ENCODE measurements around the gene BBX. TPM values are rescaled to one million over a fixed set of nuclear protein-coding genes. Genes with fewer than 3 reads are reported as not detected.
A peak's percentile ranks its signal among the peaks of the same experiment; 100 is the strongest.

BBX gene
- total and polyA plus RNA-seq, 7 experiments from 2014 or later, result 44.3 to 120 (median 93.4) TPM

DNA sequence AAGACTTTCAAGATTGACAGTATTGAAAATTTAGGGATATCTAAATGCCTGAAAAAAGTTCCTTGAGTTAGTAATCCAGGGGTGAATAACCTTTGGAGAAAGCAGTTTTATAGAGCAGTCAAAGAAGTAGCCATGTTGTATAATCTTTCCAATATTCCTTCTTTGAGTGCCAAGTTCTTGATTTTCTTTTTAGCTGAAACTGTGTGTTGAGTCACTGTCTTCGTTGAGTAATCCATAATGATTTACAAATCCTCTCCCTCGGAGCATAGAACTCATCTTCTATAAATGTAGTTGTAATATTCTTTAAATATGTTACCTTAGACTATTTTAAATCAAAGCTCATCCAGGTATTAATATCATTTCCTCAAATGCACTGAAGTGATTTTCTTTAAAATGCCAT, 135.2 kb downstream of the BBX start:
- Histone ChIP-seq H3K27ac (ENCODE audit: low read depth, low read length) (no peak overlapping the region), H3K36me3 (ENCODE audit: control insufficient read depth in 2 of 3, insufficient read depth in 3 of 3, low read length in 3 of 3) (no peaks in the 10 kb centered on the region), H3K9me3 (ENCODE audit: control insufficient read depth in 2 of 3, low read length in 3 of 3) (no peaks in the 10 kb centered on the region), H3K4me3 (ENCODE audit: low read length) (no peak overlapping the region), H3K27me3 (ENCODE audit: control insufficient read depth in 2 of 2, insufficient read depth in 2 of 2, low read length in 2 of 2) (no peaks in the 10 kb centered on the region), H3K4me1 (ENCODE audit: control insufficient read depth in 2 of 2, insufficient read depth in 2 of 2, low read length in 2 of 2) (peaks cover 0 to 13% of the 10 kb centered on the region in 2 donors)
- intact Hi-C loops (cut with micrococcal nuclease), result loop anchor here in 1 of 2 donors (5.0 kb wide), 1 partner anchor 189 kb away; no protein-coding TSS in a partner anchor
- CTCF ChIA-PET, result interaction anchor here (0.6 to 4.1 kb wide), 3 partner anchors 79 to 1714 kb away, joined by 3 to 29 read pairs (median 4); no protein-coding TSS in a partner anchor
- peaks cover 0 to 4% (median 0%) of the 10 kb centered on the region in 5 donors for H3K36me3 Mint-ChIP-seq
- DNase-seq, result no peak
- no peak overlapping the region for H3K4me3 Mint-ChIP-seq
- H3K9me3 Mint-ChIP-seq, result no peaks in the 10 kb centered on the region
- POLR2A ChIA-PET, result no interaction called here
- no peaks in the 10 kb centered on the region for H3K27me3 Mint-ChIP-seq
- peaks cover 8 to 44% (median 20%) of the 10 kb centered on the region in 7 donors for H3K4me1 Mint-ChIP-seq
- no peak for ATAC-seq
- peak overlapping the region in 1 of 9 donors; percentile 27 for H3K27ac Mint-ChIP-seq

DNA sequence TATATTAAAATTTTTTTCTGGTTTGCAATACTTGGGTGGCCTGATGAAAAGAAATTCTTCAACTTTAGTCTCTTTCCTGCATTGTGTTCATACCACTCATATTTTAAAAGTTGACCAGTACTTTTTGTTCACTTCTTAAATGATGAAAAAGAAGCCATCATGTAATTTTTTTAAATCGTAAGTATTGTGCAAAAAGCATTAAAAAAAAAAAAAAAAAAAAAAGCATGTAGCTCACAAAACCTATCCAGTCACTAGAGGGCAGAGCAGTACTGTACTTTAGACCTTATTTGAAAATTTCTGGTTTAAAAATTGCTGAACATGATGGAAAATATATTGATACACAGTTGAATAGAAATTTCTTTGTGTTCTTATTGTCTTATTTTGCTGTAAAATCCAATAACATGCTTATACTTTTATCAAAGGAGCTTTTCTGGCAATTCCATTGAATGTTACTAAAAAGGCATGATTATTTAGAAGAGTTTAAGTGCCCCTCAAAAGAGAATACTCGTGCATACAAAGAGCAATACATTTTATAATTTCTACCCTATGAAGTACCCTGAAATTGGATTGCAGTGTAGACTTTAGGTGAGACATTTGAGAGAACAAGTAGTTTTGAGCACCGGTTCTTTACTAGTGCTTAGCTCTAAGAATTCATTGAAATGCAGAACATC, 137.7 kb downstream of the BBX start:
- H3K9me3 Mint-ChIP-seq, result no peaks in the 10 kb centered on the region
- DNase-seq (peak in 6 of 9 donors; percentile 11 to 43 (median 34)), ATAC-seq (peak; percentile 67)
- no peak overlapping the region for H3K4me3 Mint-ChIP-seq
- no peaks in the 10 kb centered on the region for H3K27me3 Mint-ChIP-seq
- peaks cover 15 to 45% (median 31%) of the 10 kb centered on the region in 7 donors for H3K4me1 Mint-ChIP-seq
- ChIA-PET POLR2A (interaction anchor here (0.5 to 0.8 kb wide), 2 partner anchors 137 to 1194 kb away, joined by 3 read pairs; no protein-coding TSS in a partner anchor), CTCF (interaction anchor here (0.6 to 7.6 kb wide), 12 partner anchors 11 to 814 kb away, joined by 3 to 44 read pairs (median 4); no protein-coding TSS in a partner anchor)
- intact Hi-C loops (cut with micrococcal nuclease), result loop anchor here (1.0 to 5.0 kb wide), 6 partner anchors 16 to 818 kb away; no protein-coding TSS in a partner anchor
- peaks cover 0 to 13% of the 10 kb centered on the region in 2 donors for H3K4me1 ChIP-seq (ENCODE audit: control insufficient read depth in 2 of 2, insufficient read depth in 2 of 2, low read length in 2 of 2)
- H3K27ac Mint-ChIP-seq, result no peak overlapping the region
- no peaks in the 10 kb centered on the region for H3K27me3 ChIP-seq (ENCODE audit: control insufficient read depth in 2 of 2, insufficient read depth in 2 of 2, low read length in 2 of 2)
- H3K4me3 ChIP-seq (ENCODE audit: low read length), result no peak overlapping the region
- peaks cover 0 to 10% (median 0%) of the 10 kb centered on the region in 5 donors for H3K36me3 Mint-ChIP-seq
- H3K27ac ChIP-seq (ENCODE audit: low read depth, low read length), result no peak overlapping the region
- H3K36me3 ChIP-seq (ENCODE audit: control insufficient read depth in 2 of 3, insufficient read depth in 3 of 3, low read length in 3 of 3), result no peaks in the 10 kb centered on the region
- H3K9me3 ChIP-seq (ENCODE audit: control insufficient read depth in 2 of 3, low read length in 3 of 3), result no peaks in the 10 kb centered on the region

DNA sequence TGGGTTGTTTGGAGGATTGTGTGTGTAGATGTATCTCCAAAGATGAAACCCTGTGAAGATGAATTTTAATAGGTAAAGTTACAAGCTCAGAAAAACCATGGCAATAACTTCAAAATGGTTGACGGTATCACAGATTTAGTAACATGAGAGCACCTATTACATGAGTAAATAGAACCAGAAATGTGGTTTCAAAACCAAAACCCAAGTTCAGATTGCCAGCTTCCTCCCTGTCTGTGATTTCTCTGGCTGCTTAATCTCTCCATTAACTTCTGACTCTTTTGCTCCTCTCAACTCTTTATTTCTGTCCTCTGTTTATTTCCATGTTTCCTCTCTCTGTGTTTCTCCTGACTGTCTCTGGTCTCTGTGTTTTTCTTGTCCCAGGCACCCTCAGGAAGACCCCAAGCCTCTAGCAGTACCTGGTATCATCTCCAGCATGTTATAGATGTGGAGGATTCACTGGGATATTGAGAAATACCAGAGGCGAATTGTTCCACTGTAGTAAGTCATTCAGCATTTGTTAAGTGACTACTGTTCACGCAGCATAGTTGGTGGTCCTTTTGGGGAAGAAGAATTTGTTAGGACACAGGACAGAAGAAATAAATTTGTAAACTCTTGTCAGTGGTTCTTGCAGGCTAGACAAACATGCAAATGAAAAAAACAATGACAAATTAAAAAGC, 138.8 kb downstream of the BBX start:
- Histone ChIP-seq H3K27ac (ENCODE audit: low read depth, low read length) (no peak overlapping the region), H3K9me3 (ENCODE audit: control insufficient read depth in 2 of 3, low read length in 3 of 3) (no peaks in the 10 kb centered on the region), H3K4me1 (ENCODE audit: control insufficient read depth in 2 of 2, insufficient read depth in 2 of 2, low read length in 2 of 2) (peaks cover 0 to 13% of the 10 kb centered on the region in 2 donors), H3K27me3 (ENCODE audit: control insufficient read depth in 2 of 2, insufficient read depth in 2 of 2, low read length in 2 of 2) (no peaks in the 10 kb centered on the region), H3K4me3 (ENCODE audit: low read length) (no peak overlapping the region), H3K36me3 (ENCODE audit: control insufficient read depth in 2 of 3, insufficient read depth in 3 of 3, low read length in 3 of 3) (no peaks in the 10 kb centered on the region)
- intact Hi-C loops (cut with micrococcal nuclease), result loop anchor here (2.0 to 5.0 kb wide), 3 partner anchors 15 to 424 kb away; no protein-coding TSS in a partner anchor
- ATAC-seq (peak; percentile 31), DNase-seq (no peak)
- ChIA-PET CTCF (interaction anchor here (1.1 to 7.6 kb wide), 7 partner anchors 10 to 80 kb away, joined by 3 to 44 read pairs (median 4); no protein-coding TSS in a partner anchor), POLR2A (no interaction called here)
- Mint-ChIP-seq H3K27me3 (no peaks in the 10 kb centered on the region), H3K4me3 (peak overlapping the region in 3 of 10 donors; percentile 14 to 51 (median 30)), H3K9me3 (no peaks in the 10 kb centered on the region), H3K27ac (peak overlapping the region in 5 of 9 donors; percentile 7 to 78 (median 33)), H3K4me1 (peaks cover 15 to 54% (median 38%) of the 10 kb centered on the region in 7 donors), H3K36me3 (peaks cover 0 to 18% (median 0%) of the 10 kb centered on the region in 5 donors)

DNA sequence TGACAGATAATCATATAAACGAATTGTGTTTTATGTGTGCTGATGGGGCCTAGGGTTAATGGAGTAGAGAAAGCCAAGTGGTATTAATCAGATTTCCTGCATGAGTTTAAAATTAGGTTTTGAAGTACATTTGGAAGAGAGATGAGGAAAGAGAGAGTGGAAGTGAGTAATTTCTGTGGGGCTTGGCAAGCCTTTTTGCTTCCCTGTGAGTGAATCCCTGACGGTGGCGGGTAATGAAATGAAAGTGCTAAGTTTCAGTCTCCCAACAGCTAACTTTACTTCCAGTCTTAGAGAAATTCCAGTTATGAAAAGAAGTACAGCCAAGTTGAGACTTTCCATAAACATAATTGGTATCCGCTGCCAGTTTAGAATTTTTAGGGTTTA, 139.4 kb downstream of the BBX start:
- Histone ChIP-seq H3K27me3 (ENCODE audit: control insufficient read depth in 2 of 2, insufficient read depth in 2 of 2, low read length in 2 of 2) (no peaks in the 10 kb centered on the region), H3K27ac (ENCODE audit: low read depth, low read length) (no peak overlapping the region), H3K4me3 (ENCODE audit: low read length) (no peak overlapping the region), H3K36me3 (ENCODE audit: control insufficient read depth in 2 of 3, insufficient read depth in 3 of 3, low read length in 3 of 3) (no peaks in the 10 kb centered on the region), H3K4me1 (ENCODE audit: control insufficient read depth in 2 of 2, insufficient read depth in 2 of 2, low read length in 2 of 2) (peaks cover 0 to 13% of the 10 kb centered on the region in 2 donors), H3K9me3 (ENCODE audit: control insufficient read depth in 2 of 3, low read length in 3 of 3) (no peaks in the 10 kb centered on the region)
- Mint-ChIP-seq H3K27ac (peak overlapping the region in 1 of 9 donors; percentile 68), H3K4me1 (peaks cover 15 to 57% (median 38%) of the 10 kb centered on the region in 7 donors), H3K9me3 (no peaks in the 10 kb centered on the region), H3K36me3 (peaks cover 0 to 18% (median 0%) of the 10 kb centered on the region in 5 donors), H3K27me3 (no peaks in the 10 kb centered on the region), H3K4me3 (no peak overlapping the region)
- no peak for DNase-seq
- ChIA-PET POLR2A (no interaction called here), CTCF (interaction anchor here (1.1 to 7.6 kb wide), 5 partner anchors 14 to 87 kb away, joined by 3 to 44 read pairs (median 4); no protein-coding TSS in a partner anchor)
- intact Hi-C loops (cut with micrococcal nuclease), result loop anchor here (5.0 kb wide), 2 partner anchors 265 to 425 kb away; no protein-coding TSS in a partner anchor
- ATAC-seq, result no peak

DNA sequence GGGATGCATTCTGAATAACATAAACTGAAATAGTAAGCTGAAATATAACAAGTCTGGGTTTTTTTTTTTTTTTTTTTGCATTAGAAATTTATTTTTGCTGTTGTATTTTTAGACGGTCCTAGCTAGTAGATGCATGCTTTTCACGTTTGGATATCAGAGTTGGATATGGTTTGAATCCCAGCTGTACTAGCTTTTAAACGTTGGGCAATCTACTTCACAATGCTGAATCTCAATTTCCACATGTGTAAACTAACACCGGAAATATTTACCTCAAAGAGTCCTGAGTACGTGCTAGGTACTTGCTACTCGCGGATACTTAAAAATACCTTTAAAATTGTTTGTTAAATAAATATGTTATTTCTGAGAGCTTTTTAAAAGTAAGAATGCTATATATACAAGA, 139.8 kb downstream of the BBX start:
- no peak overlapping the region for H3K4me3 ChIP-seq (ENCODE audit: low read length)
- POLR2A ChIA-PET, result no interaction called here
- ATAC-seq (no peak), DNase-seq (no peak)
- no peaks in the 10 kb centered on the region for H3K27me3 ChIP-seq (ENCODE audit: control insufficient read depth in 2 of 2, insufficient read depth in 2 of 2, low read length in 2 of 2)
- H3K27ac Mint-ChIP-seq, result no peak overlapping the region
- no peaks in the 10 kb centered on the region for H3K27me3 Mint-ChIP-seq
- H3K4me1 Mint-ChIP-seq, result peaks cover 15 to 54% (median 38%) of the 10 kb centered on the region in 7 donors
- H3K9me3 ChIP-seq (ENCODE audit: control insufficient read depth in 2 of 3, low read length in 3 of 3), result no peaks in the 10 kb centered on the region
- no peaks in the 10 kb centered on the region for H3K36me3 ChIP-seq (ENCODE audit: control insufficient read depth in 2 of 3, insufficient read depth in 3 of 3, low read length in 3 of 3)
- CTCF ChIA-PET, result interaction anchor here (1.1 to 7.6 kb wide), 3 partner anchors 13 to 88 kb away, joined by 3 to 44 read pairs (median 4); no protein-coding TSS in a partner anchor
- H3K9me3 Mint-ChIP-seq, result no peaks in the 10 kb centered on the region
- peaks cover 0 to 18% (median 0%) of the 10 kb centered on the region in 5 donors for H3K36me3 Mint-ChIP-seq
- H3K4me1 ChIP-seq (ENCODE audit: control insufficient read depth in 2 of 2, insufficient read depth in 2 of 2, low read length in 2 of 2), result peaks cover 0 to 13% of the 10 kb centered on the region in 2 donors
- no peak overlapping the region for H3K4me3 Mint-ChIP-seq
- intact Hi-C loops (cut with micrococcal nuclease), result loop anchor here (5.0 kb wide), 2 partner anchors 265 to 425 kb away; no protein-coding TSS in a partner anchor
- no peak overlapping the region for H3K27ac ChIP-seq (ENCODE audit: low read depth, low read length)

DNA sequence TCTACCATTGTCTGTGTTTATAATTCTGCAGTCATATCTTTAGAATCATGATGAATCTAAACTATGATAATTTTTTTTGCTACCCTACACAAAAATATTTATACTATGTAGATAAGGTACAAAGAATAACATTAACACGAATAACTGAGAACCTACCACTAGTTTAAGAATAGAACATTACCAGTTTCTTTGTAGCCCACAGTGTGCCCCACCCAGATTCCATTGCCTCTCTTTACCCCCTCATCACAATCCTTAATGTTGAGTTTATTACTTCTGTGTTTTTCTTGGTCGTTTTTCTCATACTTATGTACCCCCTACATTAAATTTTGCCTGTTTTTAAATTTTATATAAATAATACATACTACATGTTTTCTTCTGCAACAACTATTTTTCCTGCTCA, 140.5 kb downstream of the BBX start:
- Mint-ChIP-seq H3K36me3 (peaks cover 0 to 18% (median 0%) of the 10 kb centered on the region in 5 donors), H3K4me3 (no peak overlapping the region), H3K27ac (no peak overlapping the region), H3K4me1 (peaks cover 15 to 55% (median 42%) of the 10 kb centered on the region in 7 donors), H3K9me3 (no peaks in the 10 kb centered on the region), H3K27me3 (no peaks in the 10 kb centered on the region)
- Histone ChIP-seq H3K27me3 (ENCODE audit: control insufficient read depth in 2 of 2, insufficient read depth in 2 of 2, low read length in 2 of 2) (no peaks in the 10 kb centered on the region), H3K4me1 (ENCODE audit: control insufficient read depth in 2 of 2, insufficient read depth in 2 of 2, low read length in 2 of 2) (peaks cover 0 to 13% of the 10 kb centered on the region in 2 donors), H3K4me3 (ENCODE audit: low read length) (no peak overlapping the region), H3K9me3 (ENCODE audit: control insufficient read depth in 2 of 3, low read length in 3 of 3) (no peaks in the 10 kb centered on the region), H3K27ac (ENCODE audit: low read depth, low read length) (no peak overlapping the region), H3K36me3 (ENCODE audit: control insufficient read depth in 2 of 3, insufficient read depth in 3 of 3, low read length in 3 of 3) (no peaks in the 10 kb centered on the region)
- ChIA-PET POLR2A (no interaction called here), CTCF (interaction anchor here (7.6 kb wide), 1 partner anchor 13 kb away, joined by 44 read pairs; no protein-coding TSS in a partner anchor)
- ATAC-seq (no peak), DNase-seq (no peak)
- intact Hi-C loops (cut with micrococcal nuclease), result loop anchor here (5.0 kb wide), 2 partner anchors 264 to 426 kb away; no protein-coding TSS in a partner anchor

All from naive thymus-derived CD4-positive, alpha-beta T cell (primary cell).